K562 (cell line): ENCODE results near the gene CLTA. TPM values are rescaled to one million over a fixed set of nuclear protein-coding genes. Genes with fewer than 3 reads are reported as not detected.

Experiments used
- ATAC-seq: fragments of 200-7000 bp; cut with Tn5 transposase; 3 replicates; pipeline ENCODE4 v1.9.1; 2020; ENCODE audit warnings: moderate library complexity
- BruUV-seq: library from RNA; stranded (reverse); fragments of 400-500 nt; replicated peaks from 2 replicates; lab custom pipeline; 2021; lab: Mats Ljungman, UMichigan
- CTCF ChIA-PET: fragments of 300-600 bp; formaldehyde crosslinking; extraction: SDS; loops from one replicate; lab custom pipeline; 2021; ENCODE audit warnings: low intra/inter-chr PET ratio; lab: Yijun Ruan, JAX
- POLR2A ChIA-PET: fragments of 300-600, 350-650 bp; sonication (Branson Sonifier 250); formaldehyde crosslinking; extraction: SDS; loops from one replicate; lab custom pipeline; 2021; ENCODE audit warnings: antibody characterized with exemption, inconsistent platforms; lab: Yijun Ruan, JAX
- DNase-seq, 4 experiments: peaks; one replicate each; pipeline versions ENCODE4 v3.0.0 to v3.0.0-alpha.2; 2011 to 2018; ENCODE audit warnings: low spot score in 3 of 4, mixed read lengths in 3 of 4; ENCODE audit errors: extremely low read depth in 1 of 4
- FAIRE-seq: peaks from 2 replicates; lab custom pipeline; 2011; peaks lifted over from hg19 to GRCh38; lab: Jason Lieb, UNC
- H2AFZ ChIP-seq: 2 replicates; pipeline ENCODE4 v1.6.0; 2011; ENCODE audit warnings: low read depth, low read length, control low read depth, inconsistent platforms
- H3K27ac ChIP-seq: fragments of 200-600 bp; 3 replicates; pipeline ENCODE4 v1.8.0; 2011; ENCODE audit warnings: low read depth, mild to moderate bottlenecking, control low read depth, inconsistent platforms, low read length, moderate library complexity, mixed read lengths; ENCODE audit errors: extremely low read depth
- H3K27me3 ChIP-seq, 2 experiments: fragments of 300-600 bp in 1 of 2; 2 replicates in 1 of 2; 3 replicates in 1 of 2; pipeline versions ENCODE4 v1.6.0 to v1.8.0; 2011; ENCODE audit warnings: inconsistent platforms in 2 of 2, low read length in 2 of 2, mild to moderate bottlenecking in 1 of 2, mixed read lengths in 1 of 2, moderate library complexity in 1 of 2; ENCODE audit not compliant: control insufficient read depth in 2 of 2, insufficient read depth in 2 of 2
- H3K36me3 ChIP-seq: fragments of 300-600 bp; 3 replicates; pipeline ENCODE4 v1.8.0; 2011; ENCODE audit warnings: mild to moderate bottlenecking, low read length, inconsistent platforms; ENCODE audit not compliant: control insufficient read depth, insufficient read depth
- H3K4me1 ChIP-seq, 2 experiments: fragments of 200-600 bp in 1 of 2; replicated peaks in 1 of 2; 2 replicates in 1 of 2; 3 replicates in 1 of 2; pipeline versions ENCODE4 v1.5.1 to v1.8.0; 2011; ENCODE audit warnings: inconsistent platforms in 2 of 2, low read length in 2 of 2, mild to moderate bottlenecking in 1 of 2, mixed read lengths in 1 of 2, moderate library complexity in 1 of 2; ENCODE audit not compliant: control insufficient read depth in 2 of 2, insufficient read depth in 2 of 2
- H3K4me2 ChIP-seq: 2 replicates; pipeline ENCODE4 v1.6.1; 2011; ENCODE audit warnings: low read length, control low read depth, inconsistent platforms, mixed read lengths; ENCODE audit not compliant: insufficient read depth
- H3K4me3 ChIP-seq: fragments of 200-600 bp; sonication (generic), shearing (Covaris generic); 2 replicates; pipeline ENCODE4 v1.5.1; 2016; ENCODE audit warnings: control low read depth, inconsistent platforms
- H3K79me2 ChIP-seq: fragments of 200-600 bp; 3 replicates; pipeline ENCODE4 v1.8.0; 2011; ENCODE audit warnings: low read length, inconsistent platforms; ENCODE audit not compliant: control insufficient read depth, insufficient read depth
- H3K9ac ChIP-seq, 2 experiments: 2 replicates each; pipeline versions ENCODE4 v1.6.0 to v1.6.1; 2011; ENCODE audit warnings: low read depth in 2 of 2, low read length in 2 of 2, control low read depth in 1 of 2, inconsistent platforms in 1 of 2, mild to moderate bottlenecking in 1 of 2, mixed read lengths in 1 of 2; ENCODE audit not compliant: insufficient read depth in 1 of 2
- H3K9me1 ChIP-seq: one replicate; pipeline ENCODE4 v1.6.0; 2011; ENCODE audit warnings: inconsistent platforms, mild to moderate bottlenecking, low read length, moderate library complexity; ENCODE audit not compliant: control insufficient read depth, insufficient read depth
- H3K9me3 ChIP-seq: replicated peaks from 2 replicates; pipeline ENCODE4 v1.5.1; 2011; ENCODE audit warnings: low read depth, low read length, inconsistent platforms; ENCODE audit not compliant: control insufficient read depth, insufficient read depth
- H4K20me1 ChIP-seq: replicated peaks from 2 replicates; pipeline ENCODE4 v1.6.1; 2011; ENCODE audit warnings: low read length, inconsistent platforms, mixed read lengths; ENCODE audit not compliant: control insufficient read depth, insufficient read depth
- ATF3 ChIP-seq, 2 experiments: fragments of 450-650 bp in 1 of 2; sonication (generic) in 1 of 2; formaldehyde crosslinking in 1 of 2; IDR thresholded peaks in 1 of 2; conservative IDR thresholded peaks in 1 of 2; 2 replicates each; pipeline versions ENCODE4 v1.6.1 to v1.8.1; 2016 to 2023; ENCODE audit warnings: mild to moderate bottlenecking in 2 of 2, moderate library complexity in 2 of 2, inconsistent platforms in 1 of 2, missing genetic modification reagents in 1 of 2
- CEBPG ChIP-seq, 3 experiments: fragments of 200-800 bp in 1 of 3; sonication (Bioruptor generic) in 1 of 3; sonication (generic) in 1 of 3; formaldehyde crosslinking in 1 of 3; IDR thresholded peaks in 2 of 3; conservative IDR thresholded peaks in 1 of 3; 2 replicates each; pipeline versions ENCODE4 v1.6.1 to v1.8.0; 2016 to 2022; ENCODE audit warnings: missing compliant biosample characterization in 2 of 3, missing genetic modification characterization in 2 of 3, mild to moderate bottlenecking in 1 of 3, missing genetic modification reagents in 1 of 3
- NBN ChIP-seq: fragments of 450-650 bp; IDR thresholded peaks from 2 replicates; pipeline ENCODE4 v1.6.1; 2016; ENCODE audit warnings: low read depth, mild to moderate bottlenecking
- WGBS: fragments of 100-300 bp; shearing (Covaris generic); methylation state at CpG from one replicate; pipeline ENCODE4 v1.1.6; 2016; ENCODE audit warnings: low coverage, mixed read lengths; ENCODE audit not compliant: insufficient coverage; ENCODE audit errors: missing lambda C conversion rate; 5-methylcytosine and 5-hydroxymethylcytosine counted together
- in situ Hi-C: fragments of 300-500 bp; cut with MboI; formaldehyde crosslinking; loops from 4 replicates; pipeline ENCODE4 v1.15.0; 2018; ENCODE audit warnings: inconsistent platforms, mixed read lengths
- intact Hi-C: fragments of 100-400 bp; cut with micrococcal nuclease; formaldehyde crosslinking; loops from 2 replicates; pipeline ENCODE4 v1.14.2; 2022
- polyA plus RNA-seq, 8 experiments: library from polyadenylated mRNA; depleted of rRNA in 4 of 8; stranded (reverse) in 5 of 8; unstranded in 3 of 8; fragments of >200 nt; fragmentation: Nextera tagmentation in 2 of 8; fragmentation: Illumina TruSeq in 1 of 8; extraction: Ambion mirVana in 2 of 8; extraction: Trizol in 1 of 8; gene quantifications; 2 replicates each; pipeline versions ENCODE4 v1.2.1 to v1.2.3, GENCODE V29; 2011 to 2014; ENCODE audit warnings: inconsistent platforms in 1 of 8, missing spikeins in 1 of 8
- total RNA-seq, 7 experiments: library from RNA; depleted of rRNA in 6 of 7; stranded (reverse); fragments of >200 nt in 6 of 7; fragmentation: Illumina TruSeq in 2 of 7; extraction: Trizol in 2 of 7; gene quantifications; 2 replicates each; pipeline versions ENCODE4 v1.2.1 to v1.2.3, GENCODE V29; 2011 to 2021; ENCODE audit warnings: low replicate concordance in 1 of 7

The CLTA gene
- total and polyA plus RNA-seq, 9 of the 15 experiments (the other 6 are each of a cell fraction or from before 2014, with no cell fraction given): 37.8 to 219 (median 144) TPM

GRCh38 chr9:36144309-36145232 is 46.1 kb upstream of the CLTA start:
- 47% methylated on average over 7 of the region's 12 CpGs for WGBS
- CTCF ChIA-PET: no interaction called here
- intact Hi-C loops: no loop called here
- Histone ChIP-seq H3K4me3 (no peak overlapping the region), H4K20me1 (no peaks in the 10 kb centered on the region), H3K36me3 (no peaks in the 10 kb centered on the region), H3K4me2 (no peak overlapping the region), H3K9ac (no peak overlapping the region; a peak in 1 of 4 replicates), H3K9me3 (no peaks in the 10 kb centered on the region), H3K79me2 (peaks cover 3% of the 10 kb centered on the region; the same call in 1 of the 3 replicates), H3K9me1 (no peaks in the 10 kb centered on the region), H3K4me1 (peaks cover 35 to 54% of the 10 kb centered on the region in 2 experiments; a peak in 4 of 5 replicates), H3K27me3 (no peaks in the 10 kb centered on the region)
- ATAC-seq: no peak
- BruUV-seq: no TSS peak
- TF ChIP-seq NBN (no peak), CEBPG (CRISPR knock-in tag; IDR thresholded peaks at IDR 0.05) (peak; percentile 69; the same call in 1 of the 2 replicates), CEBPG (tag; conservative IDR thresholded peaks at IDR 0.05 in 1 of 2, IDR thresholded peaks at IDR 0.05 in 1 of 2) (peak in 1 of 2 experiments; percentile 77; a peak in 2 of 4 replicates), ATF3 (IDR thresholded peaks at IDR 0.05) (peak; percentile 75), ATF3 (CRISPR knock-in tag; conservative IDR thresholded peaks at IDR 0.05) (no peak)
- TF ChIP-seq, all 486 proteins: peak for 2
- FAIRE-seq: no peak
- no peak for DNase-seq
- POLR2A ChIA-PET: interaction anchor here (0.7 kb wide), 1 partner anchor 19 kb away, joined by 3 read pairs; no protein-coding TSS in a partner anchor
- Histone ChIP-seq H2AFZ (peak overlapping the region; percentile 34; the same call in 1 of the 2 replicates), H3K27ac (no peak overlapping the region)
- in situ Hi-C loops: no loop called here
